H1 (cell line): ENCODE measurements around the gene PLXNA4.

Experiments
- RAD21 ChIP-seq, 2 experiments: IDR thresholded peaks in 1 of 2; conservative IDR thresholded peaks in 1 of 2; 2 replicates each; pipeline ENCODE4 v1.6.1; 2011; ENCODE audit warnings: low read depth in 2 of 2, low read length in 2 of 2, improper control_type of control experiment in 1 of 2, inconsistent platforms in 1 of 2, mild to moderate bottlenecking in 1 of 2, moderate library complexity in 1 of 2
- TF ChIP-seq, protein P1 (sequence below), 3 experiments: IDR thresholded peaks; 1 replicate in 2 of 3; 2 replicates in 1 of 3; pipeline versions ENCODE4 v1.5.1 to v1.6.1; 2011; ENCODE audit warnings: low read length in 3 of 3, mild to moderate bottlenecking in 3 of 3, inconsistent platforms in 2 of 3, low read depth in 1 of 3, moderate library complexity in 1 of 3; ENCODE audit not compliant: insufficient read depth in 1 of 3; ENCODE audit errors: control extremely low read depth in 1 of 3

DNA sequence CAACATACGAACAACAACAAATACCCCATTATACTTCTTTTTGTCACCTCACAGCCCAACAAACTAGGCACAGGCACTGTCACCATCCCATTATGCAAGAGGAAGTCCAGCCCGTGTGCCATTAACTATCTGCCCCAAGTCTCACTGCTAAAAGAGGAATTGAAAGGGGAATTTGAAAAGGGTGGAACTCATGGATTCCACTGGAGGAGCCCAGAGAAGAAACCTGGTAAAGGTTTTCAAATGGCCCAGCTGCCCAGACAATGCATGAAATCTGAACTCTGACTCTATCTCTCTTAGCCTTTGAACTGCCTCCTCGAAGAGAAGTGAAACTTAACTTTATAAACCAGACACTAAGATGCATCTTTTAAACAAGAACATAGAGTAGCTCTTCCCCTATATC, 130.0 kb downstream of the PLXNA4 start:
- TF ChIP-seq, protein P1, sequence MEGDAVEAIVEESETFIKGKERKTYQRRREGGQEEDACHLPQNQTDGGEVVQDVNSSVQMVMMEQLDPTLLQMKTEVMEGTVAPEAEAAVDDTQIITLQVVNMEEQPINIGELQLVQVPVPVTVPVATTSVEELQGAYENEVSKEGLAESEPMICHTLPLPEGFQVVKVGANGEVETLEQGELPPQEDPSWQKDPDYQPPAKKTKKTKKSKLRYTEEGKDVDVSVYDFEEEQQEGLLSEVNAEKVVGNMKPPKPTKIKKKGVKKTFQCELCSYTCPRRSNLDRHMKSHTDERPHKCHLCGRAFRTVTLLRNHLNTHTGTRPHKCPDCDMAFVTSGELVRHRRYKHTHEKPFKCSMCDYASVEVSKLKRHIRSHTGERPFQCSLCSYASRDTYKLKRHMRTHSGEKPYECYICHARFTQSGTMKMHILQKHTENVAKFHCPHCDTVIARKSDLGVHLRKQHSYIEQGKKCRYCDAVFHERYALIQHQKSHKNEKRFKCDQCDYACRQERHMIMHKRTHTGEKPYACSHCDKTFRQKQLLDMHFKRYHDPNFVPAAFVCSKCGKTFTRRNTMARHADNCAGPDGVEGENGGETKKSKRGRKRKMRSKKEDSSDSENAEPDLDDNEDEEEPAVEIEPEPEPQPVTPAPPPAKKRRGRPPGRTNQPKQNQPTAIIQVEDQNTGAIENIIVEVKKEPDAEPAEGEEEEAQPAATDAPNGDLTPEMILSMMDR (IDR thresholded peaks at IDR 0.05; ENCODE audit: control extremely low read depth in 1 of 3, insufficient read depth in 1 of 3, low read depth in 1 of 3, low read length in 3 of 3): no peak
- TF ChIP-seq RAD21 (IDR thresholded peaks at IDR 0.05 in 1 of 2, conservative IDR thresholded peaks at IDR 0.05 in 1 of 2; ENCODE audit: low read depth in 2 of 2, low read length in 2 of 2): no peak
